HUES48 (cell line): ENCODE results near the gene ENTPD7.

Source experiments
- H3K27ac ChIP-seq: one replicate; pipeline ENCODE4 v1.7.0; 2013; ENCODE audit warnings: low read depth, low read length, inconsistent platforms
- H3K27me3 ChIP-seq: 2 replicates; pipeline ENCODE4 v1.6.1; 2013; ENCODE audit warnings: mild to moderate bottlenecking, low read length; ENCODE audit not compliant: control insufficient read depth, insufficient read depth
- H3K36me3 ChIP-seq: 2 replicates; pipeline ENCODE4 v1.6.1; 2013; ENCODE audit warnings: low read length; ENCODE audit not compliant: control insufficient read depth, insufficient read depth
- H3K4me1 ChIP-seq: 2 replicates; pipeline ENCODE4 v1.6.1; 2013; ENCODE audit warnings: mild to moderate bottlenecking, low read length; ENCODE audit not compliant: control insufficient read depth, insufficient read depth
- H3K4me3 ChIP-seq: 2 replicates; pipeline ENCODE4 v1.5.1; 2013; ENCODE audit warnings: mild to moderate bottlenecking, low read depth, low read length
- H3K9ac ChIP-seq: 2 replicates; pipeline ENCODE4 v1.6.1; 2013; ENCODE audit warnings: mild to moderate bottlenecking, low read depth, low read length, moderate library complexity
- H3K9me3 ChIP-seq: 2 replicates; pipeline ENCODE4 v1.6.1; 2013; ENCODE audit warnings: low read length; ENCODE audit not compliant: control insufficient read depth, insufficient read depth

ENTPD7 gene

DNA sequence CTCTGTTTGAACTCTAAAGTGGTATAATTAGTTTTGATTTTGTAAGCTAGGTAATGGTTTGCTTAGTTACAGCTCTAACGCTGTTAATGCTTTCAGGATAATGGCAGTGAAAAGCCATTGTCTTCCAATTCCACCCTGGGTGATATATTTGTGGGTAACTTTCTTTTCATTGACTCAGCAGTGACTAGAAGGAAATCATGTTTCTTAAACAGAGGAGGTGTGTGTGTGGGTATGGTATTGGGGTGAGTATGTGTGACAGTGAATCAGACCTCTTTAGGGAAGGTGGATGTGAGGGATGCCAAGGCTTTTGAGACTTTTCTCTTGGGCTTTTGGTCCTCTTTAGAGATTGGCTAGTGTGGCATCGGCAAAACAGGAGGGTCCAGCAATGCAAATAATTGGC lies 13.6 kb downstream of the ENTPD7 start:
- Histone ChIP-seq H3K27me3 (no peaks in the 10 kb centered on the region), H3K36me3 (peaks cover 6% of the 10 kb centered on the region), H3K4me1 (no peaks in the 10 kb centered on the region), H3K9me3 (no peaks in the 10 kb centered on the region), H3K27ac (no peak overlapping the region), H3K4me3 (no peak overlapping the region), H3K9ac (no peak overlapping the region)

GRCh38 chr10:99673492-99673891 lies 14.2 kb downstream of the ENTPD7 start:
- Histone ChIP-seq H3K36me3 (peaks cover 6% of the 10 kb centered on the region), H3K4me3 (no peak overlapping the region), H3K27ac (no peak overlapping the region), H3K9ac (no peak overlapping the region), H3K9me3 (no peaks in the 10 kb centered on the region), H3K4me1 (no peaks in the 10 kb centered on the region), H3K27me3 (no peaks in the 10 kb centered on the region)

- H3K27me3 ChIP-seq, result no peaks in the 10 kb centered on the region
- H3K4me3 ChIP-seq, result no peak overlapping the region
- peaks cover 9% of the 10 kb centered on the region for H3K36me3 ChIP-seq
- H3K27ac ChIP-seq, result no peak overlapping the region
- H3K9ac ChIP-seq, result no peak overlapping the region
- H3K4me1 ChIP-seq, result no peaks in the 10 kb centered on the region
- no peaks in the 10 kb centered on the region for H3K9me3 ChIP-seq
Observed at GRCh38 chr10:99674762-99675161, 15.5 kb downstream of the ENTPD7 start.

- Histone ChIP-seq H3K4me3 (no peak overlapping the region), H3K9me3 (no peaks in the 10 kb centered on the region), H3K36me3 (peaks cover 15% of the 10 kb centered on the region), H3K9ac (no peak overlapping the region), H3K27me3 (no peaks in the 10 kb centered on the region), H3K27ac (no peak overlapping the region), H3K4me1 (no peaks in the 10 kb centered on the region)
Observed at GRCh38 chr10:99676426-99676825, 17.1 kb downstream of the ENTPD7 start.

DNA sequence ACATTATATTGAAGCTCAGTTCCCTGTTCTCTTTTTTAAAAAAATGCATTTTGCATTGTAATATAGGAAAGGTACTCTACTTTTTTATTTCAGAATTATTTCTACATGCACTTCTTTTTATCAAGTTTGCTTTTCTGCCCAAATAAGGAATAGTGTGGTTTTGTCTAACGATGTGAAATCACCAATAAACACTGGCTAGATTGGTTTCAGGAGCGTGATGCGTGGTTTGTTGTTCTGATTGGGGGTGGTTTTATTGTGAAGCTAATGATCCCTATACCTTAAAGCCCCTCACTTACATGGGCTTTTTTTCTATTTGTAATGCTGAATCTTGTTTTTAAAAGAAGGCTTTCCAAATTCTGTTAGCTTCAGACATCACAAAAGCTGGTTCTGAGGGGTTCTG lies 17.6 kb downstream of the ENTPD7 start:
- Histone ChIP-seq H3K4me3 (no peak overlapping the region), H3K27ac (no peak overlapping the region), H3K9ac (no peak overlapping the region), H3K36me3 (peaks cover 20% of the 10 kb centered on the region), H3K4me1 (no peaks in the 10 kb centered on the region), H3K9me3 (no peaks in the 10 kb centered on the region), H3K27me3 (no peaks in the 10 kb centered on the region)

- no peaks in the 10 kb centered on the region for H3K27me3 ChIP-seq
- no peaks in the 10 kb centered on the region for H3K9me3 ChIP-seq
- H3K4me3 ChIP-seq, result no peak overlapping the region
- H3K36me3 ChIP-seq, result peaks cover 29% of the 10 kb centered on the region
- no peak overlapping the region for H3K27ac ChIP-seq
- no peak overlapping the region for H3K9ac ChIP-seq
- no peaks in the 10 kb centered on the region for H3K4me1 ChIP-seq
Observed at GRCh38 chr10:99678921-99679320, 19.6 kb downstream of the ENTPD7 start.

DNA sequence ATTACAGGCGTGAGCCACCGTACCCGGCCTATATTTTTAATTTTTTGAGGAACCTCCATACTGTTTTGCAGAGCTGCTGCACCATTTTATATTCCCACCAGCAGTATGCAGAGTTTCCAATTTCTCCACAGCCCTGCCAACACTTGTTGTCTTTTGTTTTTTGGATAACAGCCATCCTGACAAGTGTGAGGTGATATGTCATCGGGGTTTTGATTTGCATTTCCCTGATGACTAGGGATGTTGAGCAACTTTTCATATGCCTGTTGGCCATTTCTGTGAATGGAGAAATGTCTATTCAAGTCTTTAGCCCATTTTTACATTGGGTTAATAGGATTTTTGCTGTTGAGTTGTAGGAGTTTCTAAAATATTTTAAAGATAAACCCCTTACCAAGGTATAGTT lies 22.2 kb downstream of the ENTPD7 start:
- no peaks in the 10 kb centered on the region for H3K27me3 ChIP-seq
- no peaks in the 10 kb centered on the region for H3K4me1 ChIP-seq
- H3K27ac ChIP-seq, result no peak overlapping the region
- no peak overlapping the region for H3K9ac ChIP-seq
- H3K4me3 ChIP-seq, result no peak overlapping the region
- H3K36me3 ChIP-seq, result peaks cover 33% of the 10 kb centered on the region
- H3K9me3 ChIP-seq, result no peaks in the 10 kb centered on the region

GRCh38 chr10:99682032-99682431 lies 22.7 kb downstream of the ENTPD7 start:
- Histone ChIP-seq H3K36me3 (peaks cover 33% of the 10 kb centered on the region), H3K27ac (no peak overlapping the region), H3K27me3 (no peaks in the 10 kb centered on the region), H3K9ac (no peak overlapping the region), H3K4me3 (no peak overlapping the region), H3K9me3 (no peaks in the 10 kb centered on the region), H3K4me1 (no peaks in the 10 kb centered on the region)

DNA sequence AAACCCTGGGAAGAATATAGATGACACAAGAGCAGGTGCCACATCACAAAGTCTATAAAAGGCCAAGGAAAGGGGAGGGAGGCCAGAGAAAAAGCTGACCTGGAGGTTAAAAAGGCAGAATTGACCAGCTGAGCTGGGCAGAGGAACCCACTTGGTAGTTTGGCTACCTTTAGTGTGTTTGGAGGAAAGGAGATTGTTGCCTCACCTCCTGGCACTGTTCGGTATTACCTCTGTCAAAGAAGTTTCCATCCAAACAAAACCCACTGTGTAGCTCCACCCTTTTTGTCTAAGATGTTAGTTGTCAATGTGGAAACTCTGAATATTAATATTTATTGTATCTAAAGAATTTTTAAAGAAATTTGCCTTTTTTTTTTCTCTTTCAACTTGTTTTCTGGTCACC lies 23.4 kb downstream of the ENTPD7 start:
- H3K9me3 ChIP-seq, result no peaks in the 10 kb centered on the region
- no peaks in the 10 kb centered on the region for H3K27me3 ChIP-seq
- H3K9ac ChIP-seq, result no peak overlapping the region
- no peaks in the 10 kb centered on the region for H3K4me1 ChIP-seq
- H3K4me3 ChIP-seq, result no peak overlapping the region
- peaks cover 33% of the 10 kb centered on the region for H3K36me3 ChIP-seq
- no peak overlapping the region for H3K27ac ChIP-seq

- H3K27ac ChIP-seq, result no peak overlapping the region
- no peak overlapping the region for H3K9ac ChIP-seq
- no peaks in the 10 kb centered on the region for H3K27me3 ChIP-seq
- peaks cover 25% of the 10 kb centered on the region for H3K36me3 ChIP-seq
- H3K4me3 ChIP-seq, result no peak overlapping the region
- no peaks in the 10 kb centered on the region for H3K9me3 ChIP-seq
- H3K4me1 ChIP-seq, result no peaks in the 10 kb centered on the region
Observed at GRCh38 chr10:99685597-99685967, 26.3 kb downstream of the ENTPD7 start.

- no peak overlapping the region for H3K27ac ChIP-seq
- H3K9me3 ChIP-seq, result no peaks in the 10 kb centered on the region
- H3K9ac ChIP-seq, result no peak overlapping the region
Observed at GRCh38 chr10:99689461-99689860, 30.2 kb downstream of the ENTPD7 start.

GRCh38 chr10:99693933-99694583 lies 34.7 kb downstream of the ENTPD7 start:
- H3K9me3 ChIP-seq, result no peaks in the 10 kb centered on the region
- no peaks in the 10 kb centered on the region for H3K27me3 ChIP-seq
- no peak overlapping the region for H3K27ac ChIP-seq
- no peak overlapping the region for H3K4me3 ChIP-seq
- H3K9ac ChIP-seq, result no peak overlapping the region
- H3K36me3 ChIP-seq, result peaks cover 59% of the 10 kb centered on the region
- H3K4me1 ChIP-seq, result no peaks in the 10 kb centered on the region

More at GRCh38 chr10:99689461-99689860, 30.2 kb downstream of the ENTPD7 start:
- Histone ChIP-seq H3K36me3 (peaks cover 27% of the 10 kb centered on the region), H3K4me3 (no peak overlapping the region), H3K27me3 (no peaks in the 10 kb centered on the region), H3K4me1 (no peaks in the 10 kb centered on the region)
